ENCODE results near the gene FSHB. TPM values are rescaled to one million over a fixed set of nuclear protein-coding genes. Genes with fewer than 3 reads are reported as not detected.

Gene FSHB
- total and polyA plus RNA-seq, 9 of the 15 experiments (the other 6 are each of a cell fraction or from before 2014, with no cell fraction given), result not detected

Other genes starting within 250 kb of the FSHB start
- gene KCNA4, start 214.0 kb upstream of the FSHB start, total RNA-seq (2014; rRNA removed), result not detected in 2 replicates
- gene KCNA4, start 214.0 kb upstream of the FSHB start, total RNA-seq (2014; rRNA removed; fragmentation: Illumina TruSeq; extraction: Trizol), result not detected in 2 replicates
- not detected in 2 replicates for gene KCNA4, start 214.0 kb upstream of the FSHB start, total RNA-seq (2015; rRNA removed; fragmentation: Illumina TruSeq; extraction: Trizol)
- not detected in 2 replicates for gene KCNA4, start 214.0 kb upstream of the FSHB start, total RNA-seq (2021)
- not detected in 2 replicates for gene KCNA4, start 214.0 kb upstream of the FSHB start, polyA plus RNA-seq (2011; rRNA removed)
- gene KCNA4, start 214.0 kb upstream of the FSHB start, polyA plus RNA-seq (2014; fragmentation: Illumina TruSeq; extraction: Trizol), result not detected in 2 replicates
- not detected for gene KCNA4, start 214.0 kb upstream of the FSHB start, polyA plus RNA-seq (2014; fragmentation: Nextera tagmentation; extraction: Ambion mirVana)
- gene KCNA4, start 214.0 kb upstream of the FSHB start, polyA plus RNA-seq (2014; rRNA removed), result not detected in 2 replicates
- 11.4 and 11.6 TPM in 2 replicates for gene ARL14EP, start 92.1 kb downstream of the FSHB start, total RNA-seq (2014; rRNA removed)
- gene ARL14EP, start 92.1 kb downstream of the FSHB start, total RNA-seq (2014; rRNA removed; fragmentation: Illumina TruSeq; extraction: Trizol), result 25.9 and 32.6 TPM in 2 replicates
- gene ARL14EP, start 92.1 kb downstream of the FSHB start, total RNA-seq (2015; rRNA removed; fragmentation: Illumina TruSeq; extraction: Trizol), result 21.7 and 23.0 TPM in 2 replicates
- 21.6 and 23.8 TPM in 2 replicates for gene ARL14EP, start 92.1 kb downstream of the FSHB start, total RNA-seq (2021)
- gene ARL14EP, start 92.1 kb downstream of the FSHB start, polyA plus RNA-seq (2011; rRNA removed), result 28.5 and 38.1 TPM in 2 replicates
- 27.4 and 37.4 TPM in 2 replicates for gene ARL14EP, start 92.1 kb downstream of the FSHB start, polyA plus RNA-seq (2014; fragmentation: Illumina TruSeq; extraction: Trizol)
- 10 to 100 TPM; 37.8 to 42.7 TPM for gene ARL14EP, start 92.1 kb downstream of the FSHB start, polyA plus RNA-seq (2014; fragmentation: Nextera tagmentation; extraction: Ambion mirVana)
- 13.1 and 16.4 TPM in 2 replicates for gene ARL14EP, start 92.1 kb downstream of the FSHB start, polyA plus RNA-seq (2014; rRNA removed)